GM19099 (cell line): Measurements from ENCODE around the gene CLDN9.

Source experiments
- POLR2A ChIP-seq: IDR thresholded peaks from 3 replicates; pipeline ENCODE4 v1.6.1; 2011; ENCODE audit warnings: low read depth; ENCODE audit not compliant: insufficient read length; ENCODE audit errors: extremely low read depth

Gene CLDN9

DNA sequence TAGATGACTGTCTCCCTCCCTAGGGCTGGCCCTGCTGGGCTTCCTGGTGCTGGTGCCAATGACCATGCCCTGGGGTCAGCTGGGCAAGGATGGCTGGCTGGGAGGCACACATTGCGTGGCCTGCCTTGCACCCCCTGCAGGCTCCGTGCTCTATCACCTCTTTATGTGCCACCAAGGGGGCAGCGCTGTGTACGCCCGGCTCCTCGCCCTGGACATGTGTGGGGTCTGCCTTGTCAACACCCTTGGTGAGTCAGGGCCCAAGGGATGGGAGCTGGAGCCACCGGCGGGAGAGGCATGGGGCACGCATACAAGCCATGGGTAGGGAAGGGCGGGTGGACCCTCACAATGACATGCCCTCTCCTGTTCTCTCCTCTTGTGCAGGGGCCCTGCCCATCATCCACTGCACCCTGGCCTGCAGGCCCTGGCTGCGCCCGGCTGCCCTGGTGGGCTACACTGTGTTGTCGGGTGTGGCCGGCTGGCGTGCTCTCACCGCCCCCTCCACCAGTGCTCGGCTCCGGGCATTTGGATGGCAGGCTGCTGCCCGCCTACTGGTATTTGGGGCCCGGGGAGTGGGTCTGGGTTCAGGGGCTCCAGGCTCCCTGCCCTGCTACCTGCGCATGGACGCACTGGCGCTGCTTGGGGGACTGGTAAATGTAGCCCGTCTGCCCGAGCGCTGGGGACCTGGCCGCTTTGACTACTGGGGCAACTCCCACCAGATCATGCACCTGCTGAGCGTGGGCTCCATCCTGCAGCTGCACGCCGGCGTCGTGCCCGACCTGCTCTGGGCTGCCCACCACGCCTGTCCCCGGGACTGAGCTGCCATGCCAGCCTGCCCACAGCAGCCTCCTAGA, 41.4 kb upstream of the CLDN9 start:
- no peak for TF ChIP-seq POLR2A

DNA sequence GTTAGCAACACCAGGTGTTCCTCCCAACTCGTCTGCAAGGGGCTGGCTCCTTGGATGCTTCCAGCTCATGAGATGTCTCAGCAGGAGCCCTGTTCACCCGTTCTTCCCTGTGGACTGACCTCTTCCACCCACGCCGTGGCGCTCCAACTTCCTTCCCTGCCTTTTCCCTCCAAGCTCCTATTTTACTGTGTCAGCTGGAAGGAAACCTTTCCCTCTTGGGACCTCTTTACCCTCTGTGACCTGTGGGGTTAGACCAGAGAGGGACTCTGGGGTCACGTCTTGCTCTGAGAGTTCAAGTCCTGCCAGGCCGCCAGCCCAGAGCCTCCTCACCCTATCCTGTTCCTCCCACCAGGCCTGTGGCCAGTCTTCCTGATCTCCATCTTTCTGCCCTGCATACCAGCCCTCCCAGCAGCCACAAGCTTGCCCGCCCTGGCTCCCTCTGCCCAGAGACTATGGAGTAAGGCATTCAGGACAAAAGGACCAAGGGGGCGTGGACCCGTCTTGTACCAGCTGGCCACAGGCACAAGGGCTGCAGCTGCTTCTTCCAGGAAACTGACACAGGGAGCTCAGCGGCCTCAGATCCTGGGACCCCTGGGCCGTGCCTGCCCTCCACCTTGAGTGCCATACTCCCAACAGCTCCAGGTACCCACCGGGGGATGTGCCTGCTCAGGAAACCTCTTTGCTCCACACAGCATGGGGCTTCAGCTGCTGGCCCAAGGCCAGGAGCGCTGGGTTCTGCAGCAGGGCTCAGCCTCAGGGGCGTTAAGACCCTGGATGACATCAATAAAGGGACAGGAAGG, 40.5 kb upstream of the CLDN9 start:
- TF ChIP-seq POLR2A, result peak; percentile 12

DNA sequence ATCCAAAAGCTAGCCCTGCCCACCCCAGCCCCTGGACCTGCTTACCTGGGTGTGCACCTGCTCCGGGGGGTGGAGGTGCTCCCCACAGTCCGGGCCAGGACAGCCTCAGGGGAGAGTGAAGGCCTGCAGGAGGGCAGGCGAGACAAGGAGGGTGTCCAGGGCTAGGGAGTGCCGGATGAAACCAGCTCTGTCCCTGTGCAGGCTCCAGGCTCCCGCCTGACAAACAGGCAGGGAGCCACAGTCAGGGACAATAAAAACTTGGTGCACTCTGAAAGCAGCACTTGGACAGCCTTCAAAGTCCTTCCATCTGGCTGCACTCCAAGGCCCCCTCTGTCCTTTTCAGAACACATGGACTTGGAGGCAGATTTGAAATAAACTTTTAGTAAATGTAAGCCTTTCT, 39.6 kb upstream of the CLDN9 start:
- TF ChIP-seq POLR2A, result peak; percentile 6

GRCh38 chr16:2973605-2974318, 39.0 kb upstream of the CLDN9 start:
- peak; percentile 18 for TF ChIP-seq POLR2A

GRCh38 chr16:2974319-2975056, 38.2 kb upstream of the CLDN9 start:
- TF ChIP-seq POLR2A, result no peak

DNA sequence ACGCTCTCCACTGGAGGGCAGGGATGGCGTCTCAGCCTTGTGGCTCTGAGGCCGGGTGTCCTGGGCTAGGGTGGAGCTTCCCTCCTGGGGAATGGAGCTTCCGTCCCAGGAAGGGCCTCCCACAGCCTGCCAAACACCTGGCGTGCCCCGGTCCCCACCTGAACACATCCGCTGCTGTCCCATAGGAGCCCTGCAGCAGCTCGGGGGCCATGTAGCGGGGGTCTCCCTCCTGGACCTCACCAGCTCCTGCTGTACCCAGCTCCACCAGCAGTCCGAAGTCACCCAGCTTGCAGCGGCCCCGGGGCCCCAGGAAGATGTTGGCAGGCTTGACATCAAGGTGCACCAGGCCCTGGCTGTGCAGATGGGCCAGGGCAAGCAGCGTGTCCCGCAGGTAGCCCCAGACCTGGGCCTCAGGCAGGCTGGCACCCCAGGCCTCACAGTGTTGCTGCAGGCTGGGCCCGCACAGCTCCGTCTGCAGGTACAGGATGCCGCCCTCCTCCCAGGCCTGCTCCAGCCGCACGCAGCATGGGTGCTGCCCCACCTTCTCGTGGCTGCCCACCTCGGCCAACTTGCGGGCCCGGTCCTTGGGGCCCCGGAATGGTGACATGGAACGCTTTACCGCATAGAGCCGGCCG, 37.4 kb upstream of the CLDN9 start:
- TF ChIP-seq POLR2A, result no peak

GRCh38 chr16:2976201-2976600, 36.5 kb upstream of the CLDN9 start:
- no peak for TF ChIP-seq POLR2A

DNA sequence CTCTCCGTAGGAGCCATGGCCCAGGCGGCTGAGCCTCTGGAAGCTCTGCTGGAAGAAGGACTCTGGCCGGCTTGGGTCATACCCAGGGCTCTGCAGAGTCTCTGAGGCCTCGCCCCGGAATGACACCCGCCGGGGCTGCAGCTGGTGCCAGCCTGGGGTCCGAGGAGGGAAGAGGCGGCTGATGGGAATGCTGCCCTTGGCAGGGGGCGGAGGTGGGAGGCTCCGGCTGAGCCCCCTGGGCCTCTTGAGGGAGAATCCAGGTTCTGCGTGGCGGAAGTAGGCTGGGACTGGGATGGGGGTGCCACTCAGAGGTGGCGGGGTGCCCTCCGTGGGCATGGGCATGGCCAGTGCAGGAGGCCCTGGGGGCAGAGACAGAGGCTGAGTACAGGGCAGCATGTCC, 36.0 kb upstream of the CLDN9 start:
- TF ChIP-seq POLR2A, result no peak

GRCh38 chr16:2977440-2977839, 35.3 kb upstream of the CLDN9 start:
- TF ChIP-seq POLR2A, result no peak

- TF ChIP-seq POLR2A, result no peak
Measured at GRCh38 chr16:2979669-2980226, 33.0 kb upstream of the CLDN9 start.

DNA sequence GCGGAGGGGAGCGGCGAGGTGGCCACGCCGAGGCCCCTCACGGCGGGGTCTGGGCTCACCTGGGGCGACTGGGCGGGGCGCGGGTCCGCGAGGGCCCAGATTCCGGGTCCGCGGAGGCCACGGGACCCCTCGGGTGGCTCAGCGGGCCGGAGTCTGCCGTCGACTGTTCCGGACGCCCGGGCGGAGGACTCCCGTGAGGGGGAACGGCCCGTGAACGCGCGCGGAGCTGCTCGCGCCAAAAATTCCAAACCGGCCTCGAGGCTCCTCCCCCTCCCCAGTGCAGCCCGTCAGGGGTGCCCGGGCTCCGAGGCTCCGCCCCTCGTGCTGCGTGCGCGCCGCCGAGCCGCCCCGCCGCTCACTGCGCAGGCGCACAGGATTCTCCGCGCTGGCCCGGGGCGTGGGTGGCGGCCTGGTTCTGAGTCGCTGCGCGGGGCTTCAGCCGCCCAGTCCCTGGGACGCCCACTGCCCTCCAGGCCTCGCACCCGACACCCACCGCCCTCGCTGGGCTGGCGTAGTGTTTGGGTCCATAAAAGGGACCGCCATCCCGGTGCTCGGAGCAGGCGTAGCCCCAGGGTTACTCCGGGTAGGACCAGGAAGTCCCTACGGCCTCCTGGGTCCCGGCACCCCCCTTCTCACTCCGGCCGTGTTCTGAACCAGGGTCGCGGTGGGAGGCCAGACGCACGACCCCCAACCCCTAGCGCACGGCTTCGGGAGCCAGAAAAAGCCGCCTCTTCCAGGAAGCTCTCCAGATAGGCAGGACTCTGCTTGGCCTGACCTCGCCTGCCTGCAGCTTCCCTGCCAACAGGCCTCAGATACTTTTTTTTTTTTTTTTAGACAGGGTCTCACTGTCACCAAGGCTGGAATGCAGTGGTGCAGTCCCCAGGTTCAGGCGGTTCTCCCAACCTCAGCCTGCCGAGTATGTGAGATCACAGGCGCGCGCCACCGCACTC, 32.2 kb upstream of the CLDN9 start, which contains the start of gene PKMYT1:
TSS of gene PKMYT1 (minus strand) at position 220 of the 950 bp plus-strand sequence. CDS start 789 bp downstream, outside the sequence.
- TF ChIP-seq POLR2A, result peak; percentile 97

DNA sequence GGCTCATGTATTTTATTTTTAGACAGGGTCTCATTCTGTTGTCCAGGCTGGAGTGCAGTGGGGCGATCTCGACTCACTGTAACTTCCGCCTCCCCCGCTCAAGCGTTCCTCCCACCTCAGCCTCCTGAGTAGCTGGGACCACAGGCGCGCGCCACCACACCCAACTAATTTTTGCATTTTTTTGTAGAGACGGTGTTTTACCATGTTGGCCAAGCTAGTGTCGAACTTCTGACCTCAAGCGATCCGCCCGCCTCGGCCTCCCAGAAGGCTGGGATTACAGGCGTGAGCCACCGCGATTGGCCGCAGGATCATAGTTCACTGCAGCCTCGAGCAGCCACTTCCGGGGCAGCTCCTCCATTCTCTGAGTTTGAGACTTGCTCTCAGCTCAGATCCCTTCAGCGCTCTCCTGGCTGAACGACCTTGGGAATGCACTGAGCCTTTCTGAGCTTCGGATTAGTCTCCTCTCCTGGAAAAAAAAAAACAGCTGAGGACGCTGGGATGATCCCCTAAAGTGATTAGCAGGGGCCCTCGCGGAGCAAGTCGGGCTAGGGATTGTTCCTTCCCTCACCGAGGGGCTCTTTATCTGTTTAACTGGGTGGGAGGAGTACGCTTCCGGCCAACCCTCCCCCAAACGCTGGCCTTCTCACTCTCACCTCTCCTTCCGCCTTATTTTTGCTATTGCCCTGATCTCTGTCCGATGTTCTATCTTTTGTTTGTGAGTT, 31.4 kb upstream of the CLDN9 start:
- no peak for TF ChIP-seq POLR2A
